ENCODE data around the gene CHI3L2.

- TF ChIP-seq CTCF (IDR thresholded peaks at IDR 0.05), result no peak
- no peak for TF ChIP-seq POLR2A (IDR thresholded peaks at IDR 0.05)
Observed at GRCh38 chr1:111209622-111210021, 17.9 kb upstream of the CHI3L2 start.
